Fibroblast of the aortic adventitia (primary cell): ENCODE measurements around the gene THOC1. TPM values are rescaled to one million over a fixed set of nuclear protein-coding genes. Genes with fewer than 3 reads are reported as not detected.

ENCODE experiments used
- DNase-seq: peaks from one replicate; pipeline ENCODE4 v3.0.0-alpha.2; 2010; ENCODE audit warnings: low read depth
- H3K4me3 ChIP-seq: 2 replicates; pipeline ENCODE4 v1.5.1; 2011; ENCODE audit warnings: low read depth, mild to moderate bottlenecking, control low read depth, low read length, moderate library complexity
- CTCF ChIP-seq: IDR thresholded peaks from 2 replicates; pipeline ENCODE4 v1.5.1; 2011; ENCODE audit warnings: mild to moderate bottlenecking, low read length, control low read depth, inconsistent platforms; ENCODE audit not compliant: insufficient read depth
- total RNA-seq: library from RNA; depleted of rRNA; stranded (reverse); fragments of >200 nt; gene quantifications from 2 replicates; pipeline ENCODE4 v1.2.3, GENCODE V29; 2012; ENCODE audit warnings: low replicate concordance

The THOC1 gene
- total RNA-seq, 1 donor = 55.4 TPM

GRCh38 chr18:220708-221107 lies 47.1 kb downstream of the THOC1 start:
- no peak for DNase-seq
- no peak overlapping the region for H3K4me3 ChIP-seq
- TF ChIP-seq CTCF = no peak

GRCh38 chr18:217532-218336 lies 50.1 kb downstream of the THOC1 start:
- no peak overlapping the region for H3K4me3 ChIP-seq
- DNase-seq = no peak
- no peak for TF ChIP-seq CTCF

GRCh38 chr18:215448-216010 lies 52.3 kb downstream of the THOC1 start:
- H3K4me3 ChIP-seq = no peak overlapping the region
- no peak for DNase-seq
- no peak for TF ChIP-seq CTCF

GRCh38 chr18:213966-214365 lies 53.9 kb downstream of the THOC1 start:
- no peak overlapping the region for H3K4me3 ChIP-seq
- TF ChIP-seq CTCF = no peak
- no peak for DNase-seq

GRCh38 chr18:213505-213904 lies 54.3 kb downstream of the THOC1 start:
- no peak for TF ChIP-seq CTCF
- no peak for DNase-seq
- no peak overlapping the region for H3K4me3 ChIP-seq

- no peak overlapping the region for H3K4me3 ChIP-seq
- no peak for DNase-seq
- TF ChIP-seq CTCF = peak; percentile 26
Measured at GRCh38 chr18:212780-213179, 55.1 kb downstream of the THOC1 start.
